Measurements from ENCODE around the gene FAS.

FAS gene

DNA sequence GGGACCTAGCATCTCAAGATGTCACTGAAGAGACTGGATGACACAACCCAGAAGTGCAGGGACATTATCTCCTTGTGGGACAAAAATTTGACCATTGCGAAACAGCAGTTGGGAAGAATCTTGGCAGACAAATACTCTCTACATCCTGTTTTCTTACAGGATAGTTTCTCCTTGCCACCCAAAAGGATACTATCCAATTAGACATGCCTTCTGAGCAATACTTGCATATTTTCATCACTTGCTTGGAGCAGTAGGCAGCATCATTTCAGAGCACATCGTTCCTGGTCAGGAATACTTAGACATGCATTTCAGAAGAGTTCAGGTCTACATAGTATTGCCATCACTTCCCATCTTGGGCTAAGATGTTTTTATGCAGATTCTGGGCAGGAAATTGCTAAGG is 56.8 kb downstream of the FAS start:
- no peak for DNase-seq

DNA sequence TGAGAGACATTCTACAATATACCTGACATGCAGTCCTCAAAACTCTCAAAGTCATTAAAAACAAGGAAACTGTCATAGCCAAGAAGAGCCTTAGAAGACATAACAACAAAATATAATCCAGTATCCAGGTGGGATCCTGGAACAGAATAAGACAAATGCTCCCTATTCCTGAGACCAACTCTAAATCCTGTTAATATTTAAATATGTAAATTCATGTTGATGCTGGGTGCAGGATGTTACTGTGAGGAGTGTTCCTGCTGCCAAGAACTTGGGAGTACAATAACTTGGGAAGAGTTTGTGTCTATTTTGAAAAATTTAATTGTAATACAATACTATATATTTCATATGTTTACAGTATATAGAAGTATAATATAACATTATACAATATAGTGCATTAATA is 61.0 kb downstream of the FAS start:
- DNase-seq = no peak

DNA sequence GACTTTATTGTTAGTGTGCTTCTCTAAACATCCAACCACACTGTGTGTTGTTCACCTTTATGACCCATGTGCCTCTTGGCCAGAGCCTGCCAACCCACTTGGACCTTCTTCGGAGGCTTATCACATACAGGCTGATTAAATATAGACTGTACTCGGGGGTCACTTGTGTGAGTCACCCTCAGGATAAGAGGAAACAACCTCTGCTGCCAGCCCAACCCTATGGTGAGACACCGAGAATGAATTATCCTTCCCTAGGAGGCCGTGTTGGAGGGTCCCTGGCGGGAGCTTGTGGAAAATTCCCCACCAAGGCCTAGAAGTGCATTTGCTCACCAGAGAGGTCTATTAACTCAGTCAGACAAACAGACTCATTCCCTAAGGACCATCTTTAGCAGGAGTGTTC is 63.0 kb downstream of the FAS start:
- DNase-seq = no peak

DNA sequence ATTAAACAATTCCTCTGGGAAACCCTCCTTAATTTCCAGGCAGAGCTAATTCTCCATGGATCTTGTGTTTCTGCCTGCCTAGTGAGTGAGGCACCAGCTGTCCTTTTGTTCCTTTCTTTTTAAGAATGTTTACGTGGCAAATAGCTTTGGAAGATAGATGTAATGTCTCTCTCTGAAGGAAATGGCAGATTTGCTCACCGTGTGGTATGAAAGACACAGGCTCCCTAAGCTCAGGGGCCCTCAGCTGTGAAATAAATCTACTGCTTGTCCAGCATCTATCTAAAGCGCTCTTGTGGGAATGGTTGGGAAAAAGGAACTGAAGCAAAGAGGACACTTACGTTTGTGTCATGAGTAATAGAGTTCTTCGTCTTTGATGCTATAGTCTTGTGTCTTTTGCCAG is 64.6 kb downstream of the FAS start:
- no peak for DNase-seq

DNA sequence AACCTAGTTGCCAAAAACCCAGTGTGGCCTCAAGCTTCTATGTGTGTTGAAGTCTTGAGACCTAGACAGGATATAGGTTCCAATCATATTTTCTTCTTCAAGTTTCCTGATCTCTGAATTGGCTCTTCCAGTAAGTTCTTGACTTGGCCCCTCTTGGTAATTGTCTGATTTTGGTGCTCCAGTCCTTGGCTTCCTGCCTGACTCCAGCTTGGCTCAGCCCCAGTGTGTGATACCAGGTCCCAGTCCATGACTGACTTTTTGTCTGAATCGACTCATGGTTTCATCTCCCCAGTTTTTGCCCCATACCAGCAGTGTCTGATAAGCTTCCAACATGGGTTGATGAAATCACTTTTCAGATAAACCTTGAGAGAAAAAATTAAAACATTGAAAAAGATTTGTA is 72.3 kb downstream of the FAS start:
- DNase-seq = no peak

DNA sequence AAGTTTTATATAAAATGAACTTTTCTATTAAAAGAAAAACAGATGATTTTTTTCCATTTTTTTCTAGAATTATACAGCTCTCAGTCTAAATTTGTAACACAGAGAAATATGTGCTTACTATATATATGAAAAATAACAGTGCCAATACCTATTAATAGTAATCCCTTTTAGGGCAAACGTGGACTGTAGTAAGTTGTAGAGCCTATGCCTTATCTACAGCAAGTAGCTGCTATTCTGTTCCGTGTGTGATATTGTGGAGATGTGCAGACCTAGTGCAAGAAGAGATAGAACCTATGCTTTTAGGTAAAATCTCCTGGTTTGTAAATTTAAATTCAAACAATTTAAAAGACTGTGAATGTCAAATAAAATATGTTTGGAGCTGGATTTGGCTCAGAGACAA is 72.9 kb downstream of the FAS start:
- DNase-seq = no peak

DNA sequence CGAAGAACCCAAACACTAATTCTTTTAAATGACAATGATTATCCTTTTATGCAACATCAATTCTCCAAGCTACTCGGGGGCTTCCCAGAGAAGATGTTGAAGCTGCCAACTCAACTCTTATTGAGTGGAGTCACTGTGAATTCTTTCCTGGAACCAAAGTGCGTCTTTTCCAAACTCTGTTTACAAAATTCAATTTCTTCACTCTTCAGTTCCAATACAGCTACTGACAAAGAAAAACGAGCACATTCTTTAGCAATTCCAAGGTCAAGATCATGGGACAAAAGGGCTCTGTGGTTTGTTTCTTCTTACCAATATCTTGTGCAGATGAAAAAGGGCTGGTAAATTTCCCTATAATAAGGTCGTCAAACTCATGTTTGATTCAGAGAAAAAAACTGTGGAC is 74.2 kb downstream of the FAS start:
- DNase-seq = no peak
